HG02642 (cell line): ENCODE results near the gene CNOT6L.
"Not testable (repeated sequence)": the region's sequence is repeated elsewhere in the genome, so short reads cannot be mapped to it uniquely, and the experiment has no call there.

Source experiments
- ATAC-seq: cut with Tn5 transposase; IDR thresholded peaks from one replicate; pipeline ENCODE4 v1.9.1; 2021; ENCODE audit warnings: mild to moderate bottlenecking; ENCODE audit not compliant: unreplicated experiment, poor library complexity

The CNOT6L gene

GRCh38 chr4:77783895-77784294 is 35.3 kb downstream of the CNOT6L start:
- ATAC-seq: no peak

GRCh38 chr4:77782102-77782835 is 36.9 kb downstream of the CNOT6L start:
- no peak for ATAC-seq

GRCh38 chr4:77780762-77781161 is 38.4 kb downstream of the CNOT6L start:
- ATAC-seq: not testable (repeated sequence)

- ATAC-seq: no peak
Observed at GRCh38 chr4:77777135-77777807, 41.9 kb downstream of the CNOT6L start.

- no peak for ATAC-seq
Observed at GRCh38 chr4:77776182-77777134, 42.7 kb downstream of the CNOT6L start.

DNA sequence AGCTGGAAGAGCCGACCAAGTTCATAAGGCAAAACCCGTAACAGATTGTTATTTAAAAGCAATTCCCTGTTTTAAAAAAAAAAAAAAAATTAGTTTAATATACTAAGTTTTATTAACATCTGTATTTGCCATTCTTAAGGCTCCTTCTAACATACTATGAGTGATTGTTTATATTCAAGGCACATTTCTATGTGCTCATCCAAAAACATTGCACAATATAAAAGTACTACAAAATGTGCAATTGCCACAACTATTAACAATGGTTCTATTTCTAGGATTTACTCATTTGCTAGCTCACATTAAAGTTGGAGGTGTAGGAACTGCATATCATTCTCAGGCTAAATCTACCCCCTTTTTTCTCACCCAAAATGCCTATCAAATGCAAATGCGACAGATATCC is 46.1 kb downstream of the CNOT6L start:
- ATAC-seq: no peak

- ATAC-seq: no peak
Observed at GRCh38 chr4:77771566-77771965, 47.6 kb downstream of the CNOT6L start.

GRCh38 chr4:77765720-77766119 is 53.4 kb downstream of the CNOT6L start:
- no peak for ATAC-seq

DNA sequence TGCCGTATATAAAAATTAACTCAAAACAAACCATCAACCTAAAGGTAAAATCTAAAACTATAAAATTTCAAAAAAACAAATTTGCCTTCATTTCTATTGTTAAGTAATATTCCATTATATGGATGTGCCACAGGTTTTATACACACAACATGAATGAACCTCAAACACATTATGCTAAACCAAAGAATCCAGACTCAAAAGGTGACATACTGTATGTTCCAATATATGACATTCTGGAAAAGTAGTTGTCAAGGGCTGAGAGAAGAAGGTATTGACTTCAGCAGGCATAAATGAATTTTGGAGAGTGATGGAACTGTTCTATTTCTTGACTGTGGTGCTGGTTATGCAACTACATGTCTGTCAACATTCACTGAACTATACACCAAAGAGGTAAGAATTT is 56.6 kb downstream of the CNOT6L start:
- no peak for ATAC-seq

- no peak for ATAC-seq
Observed at GRCh38 chr4:77761595-77761994, 57.6 kb downstream of the CNOT6L start.

- no peak for ATAC-seq
Observed at GRCh38 chr4:77758804-77759203, 60.4 kb downstream of the CNOT6L start.

DNA sequence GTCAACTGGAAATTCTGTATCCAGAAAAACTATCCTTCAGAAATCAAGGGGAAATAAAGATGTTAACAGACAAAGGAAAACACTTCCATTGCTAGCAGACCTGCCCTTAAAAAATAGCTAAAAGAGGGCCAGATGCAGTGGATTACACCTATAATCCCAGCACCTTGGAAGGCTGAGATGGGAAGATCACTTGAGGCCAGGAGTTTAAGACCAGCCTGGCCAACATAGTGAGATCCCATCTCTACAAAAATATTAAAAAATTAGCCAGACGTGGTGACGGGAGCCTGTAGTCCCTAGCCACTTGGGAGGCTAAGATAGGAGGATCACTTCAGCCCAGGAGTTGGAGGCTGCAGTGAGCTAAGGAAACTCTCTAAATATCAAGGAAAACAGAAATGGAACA is 67.4 kb downstream of the CNOT6L start:
- ATAC-seq: no peak

- ATAC-seq: no peak
Observed at GRCh38 chr4:77745792-77746191, 73.4 kb downstream of the CNOT6L start.

- no peak for ATAC-seq
Observed at GRCh38 chr4:77742054-77742453, 77.1 kb downstream of the CNOT6L start.

- ATAC-seq: no peak
Observed at GRCh38 chr4:77740480-77740879, 78.7 kb downstream of the CNOT6L start.

GRCh38 chr4:77734928-77735327 is 84.2 kb downstream of the CNOT6L start:
- peak; percentile 90 for ATAC-seq

DNA sequence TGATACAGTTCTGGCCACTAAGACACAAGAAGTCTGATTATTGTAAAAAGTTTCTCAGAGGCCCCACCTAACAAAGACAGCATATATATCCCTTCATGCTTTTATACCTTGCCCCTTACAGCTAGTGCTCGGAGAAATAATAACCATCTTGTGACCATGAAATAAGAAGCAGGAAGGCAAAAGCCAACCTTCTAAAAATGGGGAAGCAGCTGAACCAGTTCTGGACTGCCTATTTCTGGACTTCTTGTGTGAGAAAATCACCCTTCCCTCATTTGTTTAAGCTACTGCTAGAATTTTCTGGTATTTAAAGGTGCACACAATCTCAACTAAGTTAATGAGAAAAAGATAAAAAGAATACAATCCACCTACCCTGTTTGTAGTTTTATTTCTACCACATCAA is 87.5 kb downstream of the CNOT6L start:
- no peak for ATAC-seq

GRCh38 chr4:77728420-77728819 is 90.7 kb downstream of the CNOT6L start:
- ATAC-seq: no peak

DNA sequence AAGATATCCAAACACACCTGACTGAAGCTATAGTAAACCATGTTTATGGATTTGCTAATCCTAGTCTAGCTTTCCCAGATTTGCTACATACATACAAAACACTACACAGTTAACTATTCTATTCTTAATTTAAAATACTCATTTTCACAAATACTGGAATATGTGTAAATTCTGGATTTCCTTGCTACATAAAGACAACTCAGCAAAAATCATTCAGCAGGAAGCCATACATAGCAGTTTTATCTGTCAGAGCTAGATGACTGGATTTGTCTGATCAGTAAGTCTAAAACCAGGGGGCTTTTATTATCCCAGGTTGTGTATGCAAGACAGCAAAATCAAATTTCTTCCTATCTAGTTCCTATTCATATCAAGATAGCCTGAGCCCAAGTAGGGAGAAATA is 98.1 kb downstream of the CNOT6L start:
- no peak for ATAC-seq

DNA sequence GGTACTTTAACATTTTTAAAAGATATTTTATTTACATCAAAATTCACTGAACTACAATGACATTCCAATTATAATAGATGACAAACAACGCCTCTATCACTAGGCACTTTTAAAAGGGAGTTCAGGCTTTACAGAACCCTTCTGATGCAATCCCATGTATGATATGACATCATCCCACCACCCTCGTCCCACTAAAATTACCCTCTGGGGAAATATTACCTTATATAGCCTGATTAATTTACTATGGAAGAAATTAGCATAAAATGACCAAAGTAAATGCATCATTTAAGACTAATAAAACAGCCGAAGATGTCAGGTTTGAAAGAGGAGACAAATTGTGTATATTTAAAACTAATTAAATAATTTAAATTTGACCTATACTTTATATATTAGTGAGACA is 100.7 kb downstream of the CNOT6L start:
- ATAC-seq: not testable (repeated sequence)
